GM12878 (cell line): ENCODE results near the gene MACROD2. TPM values are rescaled to one million over a fixed set of nuclear protein-coding genes. Genes with fewer than 3 reads are reported as not detected.

Source experiments
- BCLAF1 ChIP-seq: fragments of 450-650 bp; IDR thresholded peaks from 2 replicates; pipeline ENCODE4 v1.6.1; 2017; ENCODE audit warnings: antibody characterized with exemption, mild to moderate bottlenecking, moderate library complexity
- CUX1 ChIP-seq: IDR thresholded peaks from 2 replicates; pipeline ENCODE4 v1.6.1; 2012; ENCODE audit warnings: improper control_type of control experiment, low read depth, low read length; ENCODE audit not compliant: insufficient replicate concordance
- IRF3 ChIP-seq: fragments of 450-650 bp; IDR thresholded peaks from 2 replicates; pipeline ENCODE4 v1.6.1; 2014; ENCODE audit warnings: mild to moderate bottlenecking
- RAD21 ChIP-seq: IDR thresholded peaks from 2 replicates; pipeline ENCODE4 v1.6.1; 2011; ENCODE audit warnings: mild to moderate bottlenecking, low read depth, low read length, moderate library complexity; ENCODE audit not compliant: insufficient read depth
- polyA plus RNA-seq, 11 experiments: library from polyadenylated mRNA; depleted of rRNA in 4 of 11; unstranded in 6 of 11; stranded (reverse) in 5 of 11; fragments of >200 nt; fragmentation: Nextera tagmentation in 4 of 11; fragmentation: Illumina TruSeq in 1 of 11; extraction: Ambion mirVana in 4 of 11; extraction: Trizol in 1 of 11; gene quantifications; 1 replicate in 1 of 11; 2 replicates in 10 of 11; pipeline versions ENCODE4 v1.2.1 to v1.2.3, GENCODE V29; 2011 to 2016; ENCODE audit warnings: inconsistent platforms in 2 of 11, missing spikeins in 2 of 11, low read depth in 1 of 11
- total RNA-seq, 4 experiments: library from RNA; depleted of rRNA in 3 of 4; stranded (reverse); fragments of >200 nt in 3 of 4; fragmentation: Illumina TruSeq in 1 of 4; extraction: Trizol in 1 of 4; gene quantifications; 2 replicates each; pipeline versions ENCODE4 v1.2.1 to v1.2.3, GENCODE V29; 2013 to 2021

MACROD2 gene
- total and polyA plus RNA-seq, 10 of the 15 experiments (the other 5 are each of a cell fraction or from before 2014, with no cell fraction given), result 1.1 to 21.5 (median 2.2) TPM

GRCh38 chr20:14773486-14773885 is 778.2 kb downstream of the MACROD2 start (continued):
- no peak for TF ChIP-seq CUX1
- TF ChIP-seq IRF3, result no peak
- TF ChIP-seq RAD21, result no peak
- no peak for TF ChIP-seq BCLAF1
